Activated naive CD4-positive, alpha-beta T cell treated with anti-CD3 and anti-CD28 coated beads, Interleukin-2, amount 10 ng/mL, durations not matched to agents 7 days and 5 days (primary cell): ENCODE measurements around the gene SHROOM3.

Source experiments
- CTCF ChIA-PET: fragments of 350-600 bp; sonication (Branson Sonifier 250); formaldehyde crosslinking; loops from one replicate; lab custom pipeline; 2021; ENCODE audit warnings: antibody characterized with exemption; lab: Charles Lee
- DNase-seq: peaks from one replicate; pipeline ENCODE4 v3.0.0-alpha.2; 2020
- H3K27ac Mint-ChIP-seq: one replicate; pipeline ENCODE4 v1.8.0; 2021; ENCODE audit warnings: mild to moderate bottlenecking, moderate library complexity, mixed read lengths
- H3K27me3 Mint-ChIP-seq: one replicate; pipeline ENCODE4 v1.8.0; 2021; ENCODE audit warnings: mild to moderate bottlenecking, mixed read lengths
- H3K36me3 Mint-ChIP-seq: one replicate; pipeline ENCODE4 v1.8.0; 2021; ENCODE audit warnings: mixed read lengths
- H3K4me1 Mint-ChIP-seq: one replicate; pipeline ENCODE4 v1.8.0; 2021; ENCODE audit warnings: mixed read lengths
- H3K4me3 Mint-ChIP-seq: one replicate; pipeline ENCODE4 v1.8.0; 2021; ENCODE audit warnings: mild to moderate bottlenecking, moderate library complexity, mixed read lengths
- H3K9me3 Mint-ChIP-seq: one replicate; pipeline ENCODE4 v1.8.0; 2021; ENCODE audit warnings: mixed read lengths

SHROOM3 gene

GRCh38 chr4:76749355-76749754 is 314.3 kb downstream of the SHROOM3 start:
- H3K4me3 Mint-ChIP-seq = no peak overlapping the region

GRCh38 chr4:76750716-76751115 is 315.7 kb downstream of the SHROOM3 start:
- Mint-ChIP-seq H3K36me3 (no peaks in the 10 kb centered on the region), H3K27me3 (peaks cover 18% of the 10 kb centered on the region), H3K27ac (no peak overlapping the region), H3K4me1 (no peaks in the 10 kb centered on the region), H3K9me3 (no peaks in the 10 kb centered on the region), H3K4me3 (no peak overlapping the region)
- CTCF ChIA-PET = interaction anchor here (1.0 kb wide), 1 partner anchor 9 kb away, joined by 3 read pairs; no protein-coding TSS in a partner anchor
- DNase-seq = no peak

More at GRCh38 chr4:76749355-76749754, 314.3 kb downstream of the SHROOM3 start:
- CTCF ChIA-PET = interaction anchor here (1.3 kb wide), 1 partner anchor 11 kb away, joined by 3 read pairs; no protein-coding TSS in a partner anchor
- peaks cover 12% of the 10 kb centered on the region for H3K27me3 Mint-ChIP-seq
- no peaks in the 10 kb centered on the region for H3K9me3 Mint-ChIP-seq
- H3K27ac Mint-ChIP-seq = no peak overlapping the region
- no peak for DNase-seq
- no peaks in the 10 kb centered on the region for H3K4me1 Mint-ChIP-seq
- H3K36me3 Mint-ChIP-seq = no peaks in the 10 kb centered on the region

GRCh38 chr4:76751612-76752343 is 316.7 kb downstream of the SHROOM3 start:
- no peaks in the 10 kb centered on the region for H3K9me3 Mint-ChIP-seq
- CTCF ChIA-PET = no interaction called here
- H3K27me3 Mint-ChIP-seq = peaks cover 27% of the 10 kb centered on the region

GRCh38 chr4:76752861-76753501 is 318.0 kb downstream of the SHROOM3 start:
- Mint-ChIP-seq H3K27ac (no peak overlapping the region), H3K9me3 (no peaks in the 10 kb centered on the region), H3K27me3 (peaks cover 31% of the 10 kb centered on the region), H3K4me3 (no peak overlapping the region), H3K36me3 (no peaks in the 10 kb centered on the region), H3K4me1 (no peaks in the 10 kb centered on the region)
- CTCF ChIA-PET = interaction anchor here (1.6 kb wide), 1 partner anchor 8 kb away, joined by 3 read pairs; no protein-coding TSS in a partner anchor
- DNase-seq = no peak

More at GRCh38 chr4:76751612-76752343, 316.7 kb downstream of the SHROOM3 start:
- Mint-ChIP-seq H3K36me3 (no peaks in the 10 kb centered on the region), H3K27ac (no peak overlapping the region), H3K4me1 (no peaks in the 10 kb centered on the region), H3K4me3 (no peak overlapping the region)
- DNase-seq = no peak

DNA sequence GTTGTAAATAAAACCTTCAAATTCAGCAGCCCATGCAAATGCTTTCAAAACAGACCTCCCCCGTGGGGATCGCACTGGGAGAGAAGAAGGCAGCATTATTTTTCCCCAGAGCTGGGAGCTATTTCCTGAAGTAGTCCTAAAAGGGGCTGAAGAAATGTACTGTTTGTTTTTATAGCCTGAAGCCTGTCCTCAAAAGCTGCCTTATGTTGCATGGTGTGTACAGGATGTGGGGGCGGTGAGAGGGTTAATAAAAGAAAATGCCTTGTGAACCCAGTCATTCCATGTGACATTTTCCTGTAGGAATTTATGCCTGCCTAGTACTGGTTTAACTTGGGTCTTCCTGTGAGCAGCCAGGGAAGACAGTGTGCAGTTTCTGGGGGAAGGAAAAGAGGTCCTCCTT is 318.8 kb downstream of the SHROOM3 start:
- Mint-ChIP-seq H3K36me3 (no peaks in the 10 kb centered on the region), H3K4me3 (no peak overlapping the region), H3K4me1 (no peaks in the 10 kb centered on the region), H3K9me3 (no peaks in the 10 kb centered on the region), H3K27ac (no peak overlapping the region), H3K27me3 (peaks cover 31% of the 10 kb centered on the region)
- DNase-seq = no peak
- CTCF ChIA-PET = interaction anchor here (1.6 kb wide), 1 partner anchor 9 kb away, joined by 3 read pairs; no protein-coding TSS in a partner anchor

- H3K4me1 Mint-ChIP-seq = no peaks in the 10 kb centered on the region
- no peak for DNase-seq
- CTCF ChIA-PET = no interaction called here
- no peaks in the 10 kb centered on the region for H3K36me3 Mint-ChIP-seq
- no peaks in the 10 kb centered on the region for H3K9me3 Mint-ChIP-seq
- H3K4me3 Mint-ChIP-seq = no peak overlapping the region
- H3K27ac Mint-ChIP-seq = no peak overlapping the region
- H3K27me3 Mint-ChIP-seq = peaks cover 31% of the 10 kb centered on the region
These were observed 319.4 kb downstream of the SHROOM3 start for GRCh38 chr4:76754439-76754838.

GRCh38 chr4:76755756-76756155 is 320.7 kb downstream of the SHROOM3 start:
- no peak overlapping the region for H3K4me3 Mint-ChIP-seq
- no peak overlapping the region for H3K27ac Mint-ChIP-seq
- no peaks in the 10 kb centered on the region for H3K9me3 Mint-ChIP-seq
- CTCF ChIA-PET = interaction anchor here (0.8 to 1.7 kb wide), 2 partner anchors 246 to 248 kb away, joined by 3 to 5 read pairs; no protein-coding TSS in a partner anchor
- no peaks in the 10 kb centered on the region for H3K4me1 Mint-ChIP-seq
- peaks cover 35% of the 10 kb centered on the region for H3K27me3 Mint-ChIP-seq
- no peaks in the 10 kb centered on the region for H3K36me3 Mint-ChIP-seq
- DNase-seq = no peak

- H3K9me3 Mint-ChIP-seq = no peaks in the 10 kb centered on the region
- H3K27ac Mint-ChIP-seq = no peak overlapping the region
- H3K4me3 Mint-ChIP-seq = no peak overlapping the region
- peaks cover 35% of the 10 kb centered on the region for H3K27me3 Mint-ChIP-seq
- no peaks in the 10 kb centered on the region for H3K4me1 Mint-ChIP-seq
- CTCF ChIA-PET = interaction anchor here (1.3 to 1.7 kb wide), 3 partner anchors 10 to 246 kb away, joined by 4 to 7 read pairs (median 5); no protein-coding TSS in a partner anchor
- no peak for DNase-seq
- no peaks in the 10 kb centered on the region for H3K36me3 Mint-ChIP-seq
These were observed 321.4 kb downstream of the SHROOM3 start for GRCh38 chr4:76756416-76756815.

GRCh38 chr4:76757418-76757939 is 322.4 kb downstream of the SHROOM3 start:
- Mint-ChIP-seq H3K4me1 (no peaks in the 10 kb centered on the region), H3K36me3 (no peaks in the 10 kb centered on the region), H3K9me3 (no peaks in the 10 kb centered on the region), H3K4me3 (no peak overlapping the region), H3K27ac (no peak overlapping the region), H3K27me3 (peaks cover 35% of the 10 kb centered on the region)
- CTCF ChIA-PET = interaction anchor here (0.6 to 1.4 kb wide), 7 partner anchors 8 to 359 kb away, joined by 3 to 7 read pairs (median 3); no protein-coding TSS in a partner anchor
- no peak for DNase-seq

DNA sequence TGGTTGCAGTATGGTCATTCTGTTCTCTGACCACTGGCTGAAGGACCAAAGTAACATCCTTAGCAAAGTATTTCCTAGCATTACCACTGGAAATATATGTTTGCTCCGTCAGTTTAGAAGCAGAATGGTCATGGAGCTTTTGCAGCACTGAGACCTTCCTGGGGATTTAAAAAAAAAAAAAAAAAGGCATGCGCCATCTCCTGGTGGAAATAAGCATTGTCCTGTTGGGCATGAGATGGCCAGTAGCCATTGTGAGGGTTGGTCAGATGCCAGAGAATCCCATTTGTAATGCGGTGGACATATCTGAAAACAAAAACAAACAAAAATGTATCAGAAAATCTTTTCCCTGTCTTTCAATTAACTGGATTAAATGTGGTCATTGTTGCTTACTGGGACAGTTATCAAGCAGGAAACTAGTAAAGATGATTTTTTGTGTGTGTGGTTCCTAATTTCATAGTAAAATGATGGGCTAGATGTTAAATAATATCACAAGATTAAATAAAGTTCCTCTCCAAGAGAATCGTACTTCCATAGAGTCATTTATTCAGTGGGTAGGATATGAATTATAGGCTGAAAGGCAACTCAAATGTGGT is 323.4 kb downstream of the SHROOM3 start:
- no peaks in the 10 kb centered on the region for H3K4me1 Mint-ChIP-seq
- no peak overlapping the region for H3K27ac Mint-ChIP-seq
- no peaks in the 10 kb centered on the region for H3K9me3 Mint-ChIP-seq
- H3K27me3 Mint-ChIP-seq = peaks cover 28% of the 10 kb centered on the region
- no peaks in the 10 kb centered on the region for H3K36me3 Mint-ChIP-seq
- CTCF ChIA-PET = interaction anchor here (0.6 to 1.3 kb wide), 4 partner anchors 16 to 358 kb away, joined by 3 read pairs; no protein-coding TSS in a partner anchor
- DNase-seq = no peak
- H3K4me3 Mint-ChIP-seq = no peak overlapping the region

DNA sequence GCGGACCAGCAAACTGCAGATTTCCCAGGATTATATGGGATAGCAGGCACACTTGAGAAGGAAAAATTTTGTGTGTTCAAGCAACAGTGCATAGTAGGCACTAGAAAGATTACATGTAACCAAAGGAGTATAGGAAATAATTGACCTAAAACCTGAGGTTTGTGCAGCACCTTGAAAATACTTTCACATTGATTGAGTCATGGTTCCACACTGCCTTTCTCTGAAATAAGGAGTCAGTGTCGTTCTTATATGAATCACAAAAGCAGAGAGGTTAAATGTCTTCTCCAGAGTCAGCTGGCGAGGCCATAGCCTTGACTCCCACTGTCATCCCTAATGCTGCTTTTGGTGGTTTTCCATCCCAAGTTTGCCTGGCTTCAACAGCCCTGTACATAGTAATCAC is 324.0 kb downstream of the SHROOM3 start:
- Mint-ChIP-seq H3K27me3 (peaks cover 28% of the 10 kb centered on the region), H3K4me1 (no peaks in the 10 kb centered on the region), H3K27ac (no peak overlapping the region), H3K36me3 (no peaks in the 10 kb centered on the region), H3K4me3 (no peak overlapping the region), H3K9me3 (no peaks in the 10 kb centered on the region)
- CTCF ChIA-PET = interaction anchor here (1.3 kb wide), 1 partner anchor 9 kb away, joined by 3 read pairs; no protein-coding TSS in a partner anchor
- DNase-seq = no peak

DNA sequence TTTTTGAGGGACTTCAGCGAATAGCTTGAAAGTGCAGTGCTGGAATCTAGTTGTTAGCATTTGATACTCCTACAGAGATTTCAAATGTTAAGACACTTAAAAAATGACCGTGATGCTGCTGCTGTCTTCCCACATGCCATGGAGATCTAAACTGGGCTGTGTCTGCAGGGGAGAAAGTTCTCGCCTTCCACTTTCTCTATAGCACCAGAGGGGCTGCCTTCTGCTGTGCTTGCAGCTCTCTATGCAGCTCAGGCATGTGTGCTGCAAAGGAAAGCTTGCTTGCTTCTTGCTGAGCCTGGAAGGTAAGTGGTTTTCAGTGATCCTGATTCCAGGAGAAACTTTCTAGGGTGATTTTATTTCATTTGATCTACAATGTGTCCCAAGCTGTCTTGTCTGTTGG is 325.2 kb downstream of the SHROOM3 start:
- no peak for DNase-seq
- Mint-ChIP-seq H3K27me3 (peaks cover 18% of the 10 kb centered on the region), H3K27ac (no peak overlapping the region), H3K4me3 (no peak overlapping the region), H3K4me1 (no peaks in the 10 kb centered on the region), H3K9me3 (no peaks in the 10 kb centered on the region), H3K36me3 (no peaks in the 10 kb centered on the region)
- CTCF ChIA-PET = interaction anchor here (0.8 to 1.3 kb wide), 3 partner anchors 10 to 443 kb away, joined by 3 read pairs; no protein-coding TSS in a partner anchor

DNA sequence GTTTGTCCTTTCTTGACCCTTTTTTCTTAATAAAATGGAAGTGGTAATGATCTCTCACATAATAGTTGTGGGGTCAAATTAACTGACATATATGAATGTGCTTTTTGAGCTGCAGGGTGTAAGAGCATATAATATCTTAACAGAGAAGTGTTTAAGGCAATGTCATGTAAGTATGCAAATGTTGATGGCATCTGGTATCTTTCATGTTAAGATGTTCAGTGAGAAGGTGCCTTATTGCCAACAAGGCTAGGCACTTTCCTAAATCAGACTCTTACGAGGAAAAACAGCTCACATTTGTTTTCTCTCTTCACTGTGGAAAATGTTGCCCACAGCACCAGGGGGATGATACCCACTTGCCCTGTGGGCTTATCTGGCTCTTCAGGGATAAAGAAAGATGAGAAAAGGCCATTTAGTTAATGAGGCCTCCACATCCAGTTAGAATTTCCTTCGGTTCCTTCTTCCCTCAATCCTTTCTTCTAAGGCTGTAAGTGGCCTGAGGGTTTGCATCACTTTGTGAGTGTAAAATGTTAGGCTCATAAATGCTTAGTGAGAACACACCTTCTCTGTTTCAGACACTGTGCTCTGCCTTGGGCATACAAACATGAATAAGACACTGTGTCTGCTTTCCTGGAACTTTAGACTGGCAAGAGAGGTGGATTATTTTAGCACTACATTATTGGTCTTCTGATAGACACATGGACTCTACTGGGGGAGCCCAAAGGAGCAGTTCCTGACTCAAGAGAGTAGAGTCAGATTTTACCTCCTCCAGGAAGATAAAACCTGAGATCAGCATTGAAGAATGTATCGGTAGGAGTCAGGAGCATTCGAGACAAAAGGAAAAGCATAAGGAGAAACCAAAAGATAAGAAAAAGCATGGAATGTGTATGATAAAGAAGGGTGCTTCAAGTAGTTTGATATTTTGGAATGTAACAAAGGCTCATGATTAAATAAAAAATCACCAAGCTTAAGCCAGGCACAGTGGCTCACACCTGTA is 327.4 kb downstream of the SHROOM3 start:
- no peak for DNase-seq
- no peaks in the 10 kb centered on the region for H3K9me3 Mint-ChIP-seq
- no peak overlapping the region for H3K27ac Mint-ChIP-seq
- CTCF ChIA-PET = no interaction called here
- H3K4me1 Mint-ChIP-seq = no peaks in the 10 kb centered on the region
- H3K4me3 Mint-ChIP-seq = no peak overlapping the region
- H3K27me3 Mint-ChIP-seq = peaks cover 4% of the 10 kb centered on the region
- H3K36me3 Mint-ChIP-seq = no peaks in the 10 kb centered on the region
